K562 treated with DMSO at 1 percent for 12 hours (cell line): ENCODE data around the gene SCN8A. TPM values are rescaled to one million over a fixed set of nuclear protein-coding genes. Genes with fewer than 3 reads are reported as not detected.

ENCODE experiments used
- total RNA-seq: library from RNA; unstranded; fragments of 300-600 nt; gene quantifications from 2 replicates; pipeline ENCODE4 v1.2.3, GENCODE V29; 2022; ENCODE audit not compliant: insufficient read depth

SCN8A gene
- total RNA-seq, result 0.75 TPM in 1 of 2 replicates, not detected in the other

DNA sequence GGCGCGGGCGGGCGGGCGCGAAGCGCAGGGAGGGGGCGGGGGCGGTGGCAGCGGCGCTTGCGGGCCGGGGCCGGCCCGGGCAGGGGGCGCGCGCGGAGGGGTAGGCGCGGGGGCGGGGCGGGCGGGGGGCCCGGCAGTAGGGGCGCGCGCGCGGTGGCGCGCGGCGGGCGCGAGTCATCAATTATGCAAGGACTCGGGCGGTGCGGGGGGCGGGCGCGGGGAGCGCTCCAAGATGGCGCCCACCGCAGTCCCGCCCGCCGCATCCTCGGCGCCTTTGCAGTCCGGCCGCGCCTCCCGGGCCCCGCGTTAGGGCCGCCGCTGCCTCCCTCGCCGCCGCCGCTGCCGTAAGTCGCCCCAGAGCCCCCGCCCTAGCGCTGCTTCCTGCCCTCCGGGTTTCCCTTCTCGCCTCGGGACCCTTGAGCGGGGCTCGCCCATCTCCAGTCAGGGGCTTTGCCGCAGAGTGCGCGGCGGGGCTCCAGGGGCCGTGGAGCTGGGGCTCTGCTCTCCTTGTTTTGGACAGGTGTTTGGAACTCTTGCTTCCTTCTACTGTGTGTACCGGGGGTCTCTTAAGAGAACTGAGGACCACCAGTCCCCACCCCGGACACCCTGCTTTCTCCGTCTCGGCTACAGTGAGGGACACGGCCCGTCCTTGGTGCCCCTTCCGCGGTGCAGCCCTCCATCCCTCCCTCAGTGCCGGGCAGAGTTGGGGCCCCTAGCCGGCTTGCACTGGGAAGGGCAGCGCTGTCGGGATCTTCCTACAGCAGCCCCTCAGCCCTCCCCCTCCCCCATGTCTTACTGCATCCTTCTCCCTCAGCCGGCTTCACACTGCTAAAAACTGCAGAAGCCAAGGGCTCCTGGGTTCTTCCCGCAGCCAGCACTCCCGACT is at the start of gene SCN8A:
SCN8A (plus strand) TSS at position 218 of the 886 bp plus-strand sequence. CDS start 71,585 bp downstream, outside the sequence.

DNA sequence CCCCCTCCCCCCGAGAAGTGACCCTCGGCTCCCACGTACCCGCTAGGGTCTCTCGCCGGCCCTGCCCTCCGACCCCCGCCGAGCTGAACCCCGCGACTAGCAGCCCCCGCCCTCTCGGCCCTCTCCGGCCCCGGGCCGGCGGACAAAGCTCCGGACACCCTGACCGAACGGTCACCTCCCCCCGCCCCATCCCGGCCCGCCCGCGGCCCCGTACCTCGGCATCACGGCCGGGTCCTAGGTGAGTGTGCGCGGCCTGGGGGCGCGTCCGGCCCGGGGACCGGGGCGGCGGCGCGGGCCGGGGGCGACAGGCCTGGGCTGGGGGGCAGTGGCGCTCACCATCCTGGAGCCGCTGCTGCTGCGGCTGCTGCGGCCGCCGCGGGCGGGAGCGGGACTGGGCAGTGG is 257.3 kb downstream of the SCN8A start, which contains the start of gene FIGNL2:
FIGNL2 (minus strand) TSS at position 393 of the 402 bp plus-strand sequence. CDS start 26,305 bp downstream, outside the sequence.

Other genes with a start within 250 kb of the SCN8A start
- gene CELA1, start 244.6 kb upstream of the SCN8A start, total RNA-seq, result not detected in 2 replicates
- 1.7 and 7.1 TPM in 2 replicates for gene GALNT6, start 199.8 kb upstream of the SCN8A start, total RNA-seq
- not detected in 2 replicates for gene SLC4A8, start 166.4 kb upstream of the SCN8A start, total RNA-seq